NCI-H446 treated with DMSO at 0.1 percent for 48 hours (cell line): Measurements from ENCODE around the gene DROSHA.

Experiments used
- DNase-seq: peaks from one replicate; lab custom pipeline; 2025; lab: John Stamatoyannopoulos, UW

The DROSHA gene

GRCh38 chr5:31464081-31464480, 67.8 kb downstream of the DROSHA start:
- DNase-seq: no peak

DNA sequence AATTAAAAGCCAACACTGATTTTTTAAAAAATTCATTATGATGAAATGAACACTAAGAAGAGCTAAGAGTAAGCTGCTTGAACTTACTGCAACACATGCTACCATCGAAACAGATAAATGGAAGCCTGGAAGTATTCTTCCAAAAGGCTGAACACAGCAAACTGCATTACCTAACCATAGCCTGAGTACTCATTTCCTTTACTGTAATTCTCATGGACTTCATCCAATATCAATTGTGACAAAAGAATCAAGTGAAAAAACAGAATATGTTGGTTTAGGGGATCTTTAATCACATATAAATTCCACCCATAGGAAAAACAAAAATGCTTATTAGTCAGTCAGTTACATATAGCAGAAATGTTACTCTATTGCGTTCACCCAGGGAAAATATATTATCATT, 68.5 kb downstream of the DROSHA start:
- DNase-seq: no peak

DNA sequence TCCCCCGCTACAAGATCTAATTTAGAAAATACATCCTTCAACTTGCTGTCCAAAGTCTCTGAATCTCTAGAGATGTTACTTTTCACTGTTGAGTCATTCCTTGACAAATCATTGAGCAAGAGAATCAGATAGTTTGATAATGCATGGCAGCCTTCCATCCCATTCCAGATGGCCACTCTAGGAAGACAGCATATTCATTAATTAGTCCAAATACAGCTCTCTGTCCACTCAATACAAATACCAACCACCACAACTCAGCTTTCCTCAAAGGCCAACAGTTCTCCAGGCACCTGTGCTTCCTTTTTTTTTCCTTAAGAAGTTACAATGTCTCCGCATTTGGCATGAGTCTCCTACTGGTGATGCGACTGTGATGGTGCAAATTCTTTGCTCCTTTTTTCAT, 72.3 kb downstream of the DROSHA start:
- no peak for DNase-seq

GRCh38 chr5:31455172-31455571, 76.7 kb downstream of the DROSHA start:
- DNase-seq: no peak

DNA sequence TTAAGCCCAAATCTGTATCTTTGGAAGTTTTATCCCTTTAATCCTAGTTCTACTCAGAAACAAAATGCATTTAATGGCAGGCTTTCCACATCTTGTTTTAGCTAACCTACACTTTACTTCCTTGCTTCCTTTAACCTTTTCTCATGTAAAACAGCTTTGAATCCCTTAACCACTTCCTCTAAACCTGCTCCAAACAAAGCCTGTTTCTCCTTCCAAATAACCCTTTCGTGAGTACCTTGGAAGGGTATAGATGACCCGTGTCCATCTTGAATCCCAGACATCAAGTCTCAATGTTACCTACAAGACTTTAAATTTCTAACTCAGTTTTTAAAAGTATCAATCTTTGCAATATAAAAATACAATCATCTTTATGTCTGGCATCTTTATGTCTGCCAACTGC, 78.4 kb downstream of the DROSHA start:
- no peak for DNase-seq

- no peak for DNase-seq
These were observed 79.6 kb downstream of the DROSHA start for GRCh38 chr5:31452314-31452713.

DNA sequence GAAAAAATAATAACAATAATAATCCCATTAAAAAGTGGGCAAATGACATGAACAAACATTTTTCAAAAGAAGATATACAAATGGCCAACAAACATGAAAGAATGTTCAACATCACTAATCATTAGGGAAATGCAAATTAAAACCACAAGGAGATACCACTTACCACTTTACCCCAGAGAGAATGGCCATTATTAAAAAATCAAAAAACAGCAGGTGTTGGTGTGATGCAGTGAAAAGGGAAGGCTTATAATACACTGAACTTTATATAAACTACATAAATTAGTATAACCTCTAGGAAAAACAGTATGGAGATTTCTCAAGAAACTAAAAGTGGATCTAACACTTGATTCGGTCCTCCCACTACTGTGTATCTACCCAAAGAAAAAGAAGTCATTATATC, 81.9 kb downstream of the DROSHA start:
- no peak for DNase-seq

DNA sequence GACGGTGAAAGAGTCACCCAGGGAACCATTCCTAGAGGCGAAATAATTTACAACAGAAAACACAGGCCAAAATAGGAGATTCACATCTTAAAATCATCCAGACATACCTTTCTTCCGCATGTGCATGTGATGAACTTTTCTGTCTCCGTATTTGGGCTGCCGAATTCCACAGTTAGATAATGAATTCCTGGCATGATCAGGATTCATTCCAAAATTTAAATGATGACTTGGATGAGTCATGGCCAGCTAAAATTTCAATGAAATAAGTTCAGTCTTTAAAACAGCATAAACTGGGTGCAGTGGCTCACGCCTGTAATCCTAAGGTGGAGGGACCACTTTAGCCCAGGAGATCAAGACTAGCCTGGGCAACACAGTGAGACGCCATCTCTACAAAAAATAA, 82.7 kb downstream of the DROSHA start:
- DNase-seq: no peak

- DNase-seq: no peak
These were observed 86.8 kb downstream of the DROSHA start for GRCh38 chr5:31445041-31445600.

GRCh38 chr5:31443572-31443971, 88.3 kb downstream of the DROSHA start:
- DNase-seq: no peak

GRCh38 chr5:31442058-31442745, 89.7 kb downstream of the DROSHA start:
- DNase-seq: no peak

GRCh38 chr5:31436851-31437250, 95.0 kb downstream of the DROSHA start:
- DNase-seq: no peak

- DNase-seq: no peak
These were observed 96.2 kb downstream of the DROSHA start for GRCh38 chr5:31435730-31436129.

- no peak for DNase-seq
These were observed 97.0 kb downstream of the DROSHA start for GRCh38 chr5:31434898-31435297.

DNA sequence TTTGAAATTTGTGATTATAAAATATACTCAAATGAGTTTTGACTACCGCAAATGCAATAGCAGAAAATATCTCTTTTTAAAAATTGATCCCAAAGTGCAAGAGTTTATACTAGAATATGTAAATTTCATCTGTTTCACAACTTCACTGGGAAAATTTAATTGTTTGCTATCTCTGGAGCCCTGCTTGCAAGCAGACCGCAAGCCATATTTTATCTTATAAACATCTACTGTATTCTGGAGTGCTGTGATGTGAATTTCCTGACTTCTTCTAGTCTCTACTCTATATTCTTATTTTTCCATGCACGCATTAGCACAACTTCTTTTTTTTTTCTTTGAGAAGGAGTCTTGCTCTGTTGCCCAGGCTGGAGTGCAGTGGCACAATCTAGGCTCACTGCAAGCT, 98.7 kb downstream of the DROSHA start:
- no peak for DNase-seq

DNA sequence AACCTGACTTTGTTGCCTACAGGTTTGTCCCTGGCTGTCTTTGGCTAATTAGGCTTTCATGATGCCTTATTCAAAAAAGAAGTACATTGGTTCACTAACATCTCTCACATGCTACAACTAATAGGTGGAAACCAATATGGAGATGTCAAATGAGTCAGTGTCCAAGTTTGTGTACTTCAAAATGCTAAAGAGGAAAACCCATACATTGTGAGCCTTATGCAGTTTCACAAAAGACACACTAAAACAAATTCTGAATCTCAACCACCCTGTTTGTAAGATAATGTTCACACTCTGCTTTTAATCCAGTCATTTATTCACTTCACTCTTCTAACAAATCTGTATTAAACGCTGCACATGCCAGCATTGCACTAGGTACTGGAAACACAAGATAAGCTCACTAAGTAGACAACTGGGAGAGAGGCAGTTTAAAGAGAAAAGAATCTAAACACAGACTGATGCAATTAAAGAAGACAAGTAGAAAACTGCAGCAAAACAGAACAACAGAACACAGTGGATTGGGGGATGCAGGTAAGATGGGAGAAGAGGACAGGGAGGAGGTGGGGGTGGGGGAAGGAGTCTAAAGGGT, 104.1 kb downstream of the DROSHA start:
- DNase-seq: no peak

DNA sequence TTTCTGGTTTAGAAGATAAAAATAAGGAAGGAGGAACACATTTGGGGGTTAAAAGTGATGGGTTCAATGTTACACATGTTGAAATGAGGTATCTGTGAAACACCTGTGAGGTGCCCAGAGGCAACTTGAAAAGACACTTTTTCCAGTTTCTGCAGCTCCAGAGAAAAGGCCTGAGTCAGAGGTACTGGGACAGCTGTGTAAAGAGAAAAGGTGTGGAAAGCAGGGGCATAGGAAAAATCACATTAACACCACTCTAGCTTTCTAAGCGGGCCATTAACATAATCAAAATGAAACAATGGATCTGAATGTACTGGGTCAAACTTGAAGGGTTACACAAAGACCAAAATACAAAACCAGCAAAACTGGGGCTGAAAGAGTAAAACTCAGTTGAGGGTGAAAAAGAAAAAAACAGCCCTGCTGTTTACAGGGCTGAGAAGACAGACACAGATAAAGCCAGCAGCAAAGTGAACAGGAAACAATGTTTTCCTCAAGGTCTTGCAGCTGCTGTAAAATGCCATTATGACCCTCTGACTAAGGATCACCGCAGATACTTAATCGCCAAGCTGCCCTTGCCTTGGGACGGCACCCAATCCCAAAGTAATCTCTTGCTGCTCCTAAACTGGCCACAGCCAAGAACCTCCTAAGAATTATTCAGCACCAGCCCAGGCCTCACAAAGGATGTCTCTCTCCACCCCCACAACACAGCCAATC, 104.7 kb downstream of the DROSHA start:
- no peak for DNase-seq

- DNase-seq: no peak
These were observed 109.9 kb downstream of the DROSHA start for GRCh38 chr5:31421806-31422586.

- DNase-seq: no peak
These were observed 114.4 kb downstream of the DROSHA start for GRCh38 chr5:31417512-31417911.

GRCh38 chr5:31416547-31416946, 115.3 kb downstream of the DROSHA start:
- no peak for DNase-seq

- no peak for DNase-seq
These were observed 115.9 kb downstream of the DROSHA start for GRCh38 chr5:31415960-31416359.
